ENCODE data around the gene CCN6.

The CCN6 gene

GRCh38 chr6:112010328-112010727 is 43.6 kb upstream of the CCN6 start:
- DNase-seq (ENCODE audit: low spot score), result no peak
- in situ Hi-C loops (cut with MboI; ENCODE audit: low sequenced_read_pairs, unreplicated experiment), result loop anchor here (25.0 kb wide), 1 partner anchor 973 kb away; no protein-coding TSS in a partner anchor
- TF ChIP-seq, protein P1, sequence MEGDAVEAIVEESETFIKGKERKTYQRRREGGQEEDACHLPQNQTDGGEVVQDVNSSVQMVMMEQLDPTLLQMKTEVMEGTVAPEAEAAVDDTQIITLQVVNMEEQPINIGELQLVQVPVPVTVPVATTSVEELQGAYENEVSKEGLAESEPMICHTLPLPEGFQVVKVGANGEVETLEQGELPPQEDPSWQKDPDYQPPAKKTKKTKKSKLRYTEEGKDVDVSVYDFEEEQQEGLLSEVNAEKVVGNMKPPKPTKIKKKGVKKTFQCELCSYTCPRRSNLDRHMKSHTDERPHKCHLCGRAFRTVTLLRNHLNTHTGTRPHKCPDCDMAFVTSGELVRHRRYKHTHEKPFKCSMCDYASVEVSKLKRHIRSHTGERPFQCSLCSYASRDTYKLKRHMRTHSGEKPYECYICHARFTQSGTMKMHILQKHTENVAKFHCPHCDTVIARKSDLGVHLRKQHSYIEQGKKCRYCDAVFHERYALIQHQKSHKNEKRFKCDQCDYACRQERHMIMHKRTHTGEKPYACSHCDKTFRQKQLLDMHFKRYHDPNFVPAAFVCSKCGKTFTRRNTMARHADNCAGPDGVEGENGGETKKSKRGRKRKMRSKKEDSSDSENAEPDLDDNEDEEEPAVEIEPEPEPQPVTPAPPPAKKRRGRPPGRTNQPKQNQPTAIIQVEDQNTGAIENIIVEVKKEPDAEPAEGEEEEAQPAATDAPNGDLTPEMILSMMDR (IDR thresholded peaks at IDR 0.05; ENCODE audit: borderline replicate concordance, control extremely low read depth, extremely low read depth, insufficient read depth, missing control alignments), result no peak

DNA sequence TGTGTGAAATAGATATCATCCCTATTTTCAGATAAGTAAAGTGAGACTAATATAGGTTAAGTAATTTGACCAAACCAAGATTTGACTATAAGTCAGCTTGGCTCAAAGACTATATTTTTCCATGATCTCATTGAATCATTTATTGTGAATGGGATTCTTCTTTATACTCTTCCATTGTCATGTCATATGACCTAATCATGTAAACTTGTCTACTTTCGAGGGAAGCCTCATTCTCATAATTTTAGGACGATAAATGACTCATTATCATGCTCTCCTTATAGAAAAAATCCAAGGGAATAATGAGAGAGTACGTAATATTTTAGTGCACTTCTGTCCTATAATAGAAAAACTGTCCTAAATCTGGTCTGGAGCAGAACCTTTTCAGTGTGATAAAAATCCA is 40.9 kb upstream of the CCN6 start:
- DNase-seq (ENCODE audit: low spot score), result no peak
- in situ Hi-C loops (cut with MboI; ENCODE audit: low sequenced_read_pairs, unreplicated experiment), result loop anchor here (25.0 kb wide), 1 partner anchor 976 kb away; no protein-coding TSS in a partner anchor
- TF ChIP-seq, protein P1 (IDR thresholded peaks at IDR 0.05; ENCODE audit: borderline replicate concordance, control extremely low read depth, extremely low read depth, insufficient read depth, missing control alignments), result no peak

GRCh38 chr6:112014483-112014882 is 39.4 kb upstream of the CCN6 start:
- in situ Hi-C loops (cut with MboI; ENCODE audit: low sequenced_read_pairs, unreplicated experiment), result loop anchor here (25.0 kb wide), 1 partner anchor 977 kb away; no protein-coding TSS in a partner anchor
- TF ChIP-seq, protein P1 (IDR thresholded peaks at IDR 0.05; ENCODE audit: borderline replicate concordance, control extremely low read depth, extremely low read depth, insufficient read depth, missing control alignments), result no peak

GRCh38 chr6:112015725-112016124 is 38.2 kb upstream of the CCN6 start:
- TF ChIP-seq, protein P1 (IDR thresholded peaks at IDR 0.05; ENCODE audit: borderline replicate concordance, control extremely low read depth, extremely low read depth, insufficient read depth, missing control alignments), result no peak
- in situ Hi-C loops (cut with MboI; ENCODE audit: low sequenced_read_pairs, unreplicated experiment), result loop anchor here (25.0 kb wide), 1 partner anchor 978 kb away; no protein-coding TSS in a partner anchor
- no peak for DNase-seq (ENCODE audit: low spot score)

More at GRCh38 chr6:112014483-112014882, 39.4 kb upstream of the CCN6 start:
- no peak for DNase-seq (ENCODE audit: low spot score)

DNA sequence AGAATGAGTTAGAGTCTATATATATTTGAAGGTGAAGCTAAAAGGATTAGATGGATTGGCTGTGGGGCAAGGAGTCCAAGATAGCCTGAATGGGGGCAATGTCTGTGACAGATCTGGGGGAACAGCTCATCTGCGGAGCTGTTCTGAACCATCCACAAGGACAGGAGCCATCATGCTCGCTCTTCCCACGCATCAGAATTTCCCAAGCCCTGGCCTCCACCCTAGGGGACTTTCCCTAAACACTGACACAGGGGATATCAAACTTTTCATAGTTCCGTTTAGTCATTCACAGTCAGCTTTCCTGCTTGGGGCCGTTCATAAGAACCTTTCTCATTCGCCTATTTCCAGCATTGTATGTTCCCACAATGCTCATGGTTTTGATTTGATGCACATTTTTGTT is 37.6 kb upstream of the CCN6 start:
- DNase-seq (ENCODE audit: low spot score), result no peak
- in situ Hi-C loops (cut with MboI; ENCODE audit: low sequenced_read_pairs, unreplicated experiment), result loop anchor here (25.0 kb wide), 1 partner anchor 979 kb away; no protein-coding TSS in a partner anchor
- TF ChIP-seq, protein P1 (IDR thresholded peaks at IDR 0.05; ENCODE audit: borderline replicate concordance, control extremely low read depth, extremely low read depth, insufficient read depth, missing control alignments), result no peak

DNA sequence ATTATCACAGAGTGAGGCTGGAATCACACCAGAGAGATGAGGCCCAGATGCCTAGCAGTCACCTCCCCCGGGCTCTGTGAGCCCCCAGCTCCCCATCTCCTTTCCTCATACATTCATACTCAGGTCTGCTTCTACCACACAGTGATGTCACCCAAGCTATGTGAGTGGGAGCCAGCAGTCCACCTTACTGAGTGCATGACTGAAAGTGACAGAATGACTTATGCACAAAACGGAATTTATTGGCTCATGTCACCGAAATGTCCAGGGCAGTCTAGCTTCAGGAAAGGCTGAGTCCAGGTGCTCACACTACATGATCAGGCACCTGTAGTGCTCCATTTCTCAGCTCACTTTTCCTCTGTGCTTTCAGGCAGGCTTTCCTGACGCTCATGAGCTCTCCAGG is 36.7 kb upstream of the CCN6 start:
- in situ Hi-C loops (cut with MboI; ENCODE audit: low sequenced_read_pairs, unreplicated experiment), result loop anchor here (25.0 kb wide), 1 partner anchor 980 kb away; no protein-coding TSS in a partner anchor
- DNase-seq (ENCODE audit: low spot score), result no peak
- TF ChIP-seq, protein P1 (IDR thresholded peaks at IDR 0.05; ENCODE audit: borderline replicate concordance, control extremely low read depth, extremely low read depth, insufficient read depth, missing control alignments), result no peak

Data from GM13976 (cell line).